ENCODE data around the gene POC1A. TPM values are rescaled to one million over a fixed set of nuclear protein-coding genes. Genes with fewer than 3 reads are reported as not detected.

Gene POC1A
- total and polyA plus RNA-seq, 9 of the 15 experiments (the other 6 are each of a cell fraction or from before 2014, with no cell fraction given), result 7.2 to 17.5 (median 12.1) TPM

DNA sequence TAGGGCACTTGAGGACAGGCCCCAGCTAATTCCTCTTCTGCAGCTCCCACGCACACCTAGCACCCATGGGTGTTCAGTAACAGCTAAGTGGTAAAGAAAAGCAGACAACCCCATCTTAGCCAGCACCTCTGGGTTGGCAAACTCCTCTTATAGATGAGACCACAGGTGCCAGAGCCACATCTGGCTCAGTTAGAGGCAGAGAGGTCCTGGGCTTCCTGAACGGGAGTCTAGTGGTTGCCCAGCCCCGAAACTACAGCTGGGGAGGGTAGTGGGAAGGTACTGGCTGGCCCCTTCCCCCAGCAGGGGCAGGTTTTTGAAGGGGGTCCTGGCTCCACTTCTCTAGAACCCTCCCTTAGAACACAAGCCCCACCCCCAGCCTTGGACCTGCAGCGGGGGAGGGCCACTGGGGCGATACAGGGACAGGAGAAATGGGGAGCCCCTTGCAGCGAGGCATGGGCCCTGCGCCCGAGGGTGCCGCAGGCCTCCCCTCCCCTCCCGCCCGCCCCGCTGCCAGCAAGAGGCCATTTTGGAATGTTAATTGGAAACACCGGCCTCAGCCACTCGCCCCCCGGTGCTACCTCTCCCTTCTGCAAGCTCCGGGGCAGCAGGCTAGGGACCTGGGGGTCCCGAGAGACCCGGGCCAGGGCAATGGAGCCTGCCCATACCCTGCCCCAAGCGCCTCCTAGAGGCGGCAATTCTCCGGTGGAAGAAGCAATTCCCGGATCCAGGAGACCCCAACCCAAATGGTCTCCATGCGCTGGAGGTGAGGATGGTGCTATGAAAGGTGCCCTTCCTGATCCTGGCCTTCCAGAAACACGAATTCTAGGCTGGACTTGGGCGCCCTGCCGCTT lies 99.3 kb downstream of the POC1A start (continued):
- TF ChIP-seq MYC (IDR thresholded peaks at IDR 0.05; ENCODE audit: low read depth, low read length) (no peak; the same call in 1 of the 2 replicates), MYC (CRISPR knock-in tag; IDR thresholded peaks at IDR 0.05; ENCODE audit: borderline replicate concordance, low read depth) (no peak), ADNP (tag; IDR thresholded peaks at IDR 0.05) (no peak), CTCF (IDR thresholded peaks at IDR 0.05 in 2 of 3, conservative IDR thresholded peaks at IDR 0.05 in 1 of 3; ENCODE audit: insufficient read depth in 2 of 3, low read depth in 1 of 3, low read length in 3 of 3) (peak in 1 of 3 experiments; percentile 33; a peak in 2 of 6 replicates), ZNF124 (CRISPR knock-in tag; IDR thresholded peaks at IDR 0.05) (no peak), SETDB1 (IDR thresholded peaks at IDR 0.05; ENCODE audit: low read length) (no peak), ZFX (CRISPR knock-in tag; IDR thresholded peaks at IDR 0.05) (no peak), ZNF507 (tag; conservative IDR thresholded peaks at IDR 0.05) (no peak), PTRF (tag; IDR thresholded peaks at IDR 0.05) (no peak)

All from K562 (cell line).